Cardiac fibroblast (primary cell): Measurements from ENCODE around the gene HSD17B4.
A peak's percentile ranks its signal among the peaks of the same experiment; 100 is the strongest.

ENCODE experiments used
- DNase-seq, 2 donors: peaks; one replicate each; pipeline versions ENCODE4 v3.0.0 to v3.0.0-alpha.2; 2010; ENCODE audit warnings: low read depth in 2 of 2
- H3K4me3 ChIP-seq, 2 donors: replicated peaks in 1 of 2; 1 replicate in 1 of 2; 2 replicates in 1 of 2; pipeline ENCODE4 v1.5.1; 2011; ENCODE audit warnings: low read depth in 2 of 2, low read length in 2 of 2, mild to moderate bottlenecking in 2 of 2, moderate library complexity in 1 of 2
- TF ChIP-seq, protein P1 (sequence below): IDR thresholded peaks from one replicate; pipeline ENCODE4 v1.5.1; 2011; ENCODE audit warnings: low read depth, mild to moderate bottlenecking, low read length, inconsistent platforms

Gene HSD17B4

DNA sequence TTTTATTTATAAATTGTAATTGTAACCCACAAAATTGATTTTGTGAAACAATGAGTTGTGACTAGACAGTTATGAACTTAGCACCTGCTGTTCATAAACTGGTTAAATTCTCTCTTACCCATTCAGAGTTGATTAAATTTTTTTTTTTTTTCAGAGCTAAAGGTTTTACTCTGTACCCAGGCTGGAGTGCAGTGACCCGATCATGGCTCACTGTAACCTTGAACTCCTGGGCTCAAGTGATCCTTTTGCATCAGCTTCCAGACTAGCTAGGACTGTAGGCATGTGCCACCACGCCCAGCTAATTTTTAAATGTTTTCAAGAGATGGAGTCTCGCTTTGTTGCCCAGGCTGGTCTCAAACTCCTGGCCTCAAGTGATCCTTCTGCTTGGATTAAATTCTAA lies 1.9 kb downstream of the HSD17B4 start:
- TF ChIP-seq, protein P1, sequence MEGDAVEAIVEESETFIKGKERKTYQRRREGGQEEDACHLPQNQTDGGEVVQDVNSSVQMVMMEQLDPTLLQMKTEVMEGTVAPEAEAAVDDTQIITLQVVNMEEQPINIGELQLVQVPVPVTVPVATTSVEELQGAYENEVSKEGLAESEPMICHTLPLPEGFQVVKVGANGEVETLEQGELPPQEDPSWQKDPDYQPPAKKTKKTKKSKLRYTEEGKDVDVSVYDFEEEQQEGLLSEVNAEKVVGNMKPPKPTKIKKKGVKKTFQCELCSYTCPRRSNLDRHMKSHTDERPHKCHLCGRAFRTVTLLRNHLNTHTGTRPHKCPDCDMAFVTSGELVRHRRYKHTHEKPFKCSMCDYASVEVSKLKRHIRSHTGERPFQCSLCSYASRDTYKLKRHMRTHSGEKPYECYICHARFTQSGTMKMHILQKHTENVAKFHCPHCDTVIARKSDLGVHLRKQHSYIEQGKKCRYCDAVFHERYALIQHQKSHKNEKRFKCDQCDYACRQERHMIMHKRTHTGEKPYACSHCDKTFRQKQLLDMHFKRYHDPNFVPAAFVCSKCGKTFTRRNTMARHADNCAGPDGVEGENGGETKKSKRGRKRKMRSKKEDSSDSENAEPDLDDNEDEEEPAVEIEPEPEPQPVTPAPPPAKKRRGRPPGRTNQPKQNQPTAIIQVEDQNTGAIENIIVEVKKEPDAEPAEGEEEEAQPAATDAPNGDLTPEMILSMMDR: no peak
- H3K4me3 ChIP-seq: no peak overlapping the region
- no peak for DNase-seq

- no peak overlapping the region for H3K4me3 ChIP-seq
- TF ChIP-seq, protein P1: no peak
- no peak for DNase-seq
Measured at GRCh38 chr5:119458911-119459632, 6.8 kb downstream of the HSD17B4 start.

- TF ChIP-seq, protein P1: no peak
- DNase-seq: no peak
- H3K4me3 ChIP-seq: no peak overlapping the region
Measured at GRCh38 chr5:119465640-119466039, 13.3 kb downstream of the HSD17B4 start.

- no peak overlapping the region for H3K4me3 ChIP-seq
- TF ChIP-seq, protein P1: no peak
- DNase-seq: no peak
Measured at GRCh38 chr5:119468286-119468685, 16.0 kb downstream of the HSD17B4 start.

DNA sequence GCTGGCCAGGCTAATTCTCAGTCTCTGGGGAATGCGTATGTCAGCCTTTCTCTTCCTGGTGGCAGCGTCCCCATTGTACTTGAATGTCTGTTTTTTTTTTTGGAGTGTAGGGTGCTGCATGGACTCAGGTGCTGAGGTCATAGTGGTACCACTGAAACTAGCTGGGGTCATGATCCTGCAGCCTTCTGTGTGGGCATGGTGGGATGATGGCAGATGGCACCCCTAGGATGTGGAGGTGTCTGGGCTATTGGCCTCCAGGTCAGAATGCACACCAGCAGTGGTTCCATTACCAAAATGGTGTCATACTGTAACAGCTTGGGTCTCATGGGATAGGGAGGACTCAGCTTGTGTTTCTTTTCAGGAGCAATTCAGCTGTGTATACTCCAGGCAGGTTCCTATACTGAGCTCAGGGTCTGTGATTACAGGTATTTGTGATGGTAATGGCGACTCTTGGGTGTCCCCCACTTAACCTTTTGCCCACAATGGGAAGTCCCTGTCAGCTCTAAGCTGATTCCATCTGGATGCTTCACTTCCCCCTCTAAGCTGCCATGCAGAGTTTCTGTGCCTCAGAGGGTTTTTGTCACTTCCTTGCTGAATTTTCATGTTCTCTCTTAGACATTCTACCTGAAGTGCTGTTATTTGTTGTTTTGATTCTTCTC lies 17.9 kb downstream of the HSD17B4 start:
- H3K4me3 ChIP-seq: no peak overlapping the region
- TF ChIP-seq, protein P1: no peak
- no peak for DNase-seq

DNA sequence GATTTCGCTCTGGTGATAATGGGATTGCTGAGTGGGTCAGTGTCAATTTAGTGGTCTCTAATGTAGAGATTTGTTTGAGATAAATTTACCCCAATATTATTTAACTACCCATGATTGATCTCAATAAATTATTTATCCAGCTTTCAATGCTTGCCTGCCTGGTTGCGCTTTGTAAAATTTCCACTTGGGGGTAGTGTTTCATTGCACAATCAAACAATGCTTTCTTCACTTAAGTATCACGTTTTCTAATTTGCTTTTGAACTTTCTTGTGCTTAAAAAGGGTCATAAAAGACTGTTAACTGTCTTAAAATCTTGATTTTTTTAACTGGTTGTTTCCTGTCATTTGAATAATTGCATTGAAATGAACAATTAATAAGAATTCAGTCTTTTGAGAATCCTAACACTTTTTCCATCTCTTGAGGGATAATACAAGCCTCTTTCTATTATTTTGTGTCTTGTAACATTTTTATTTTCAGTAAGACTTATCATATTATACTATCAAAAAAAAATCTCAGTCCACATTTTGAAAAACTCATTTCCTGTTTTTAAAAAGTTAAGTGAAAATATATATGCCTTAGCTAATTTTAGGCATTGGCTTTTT lies 18.7 kb downstream of the HSD17B4 start:
- TF ChIP-seq, protein P1: peak; percentile 71
- H3K4me3 ChIP-seq: no peak overlapping the region
- DNase-seq: peak; percentile 64
